ENCODE data around the gene BANF2. TPM values are rescaled to one million over a fixed set of nuclear protein-coding genes. Genes with fewer than 3 reads are reported as not detected.

Gene BANF2
- total and polyA plus RNA-seq, 2 of the 4 experiments (the other 2 are of a cell fraction) = not detected

- TF ChIP-seq USF2 (IDR thresholded peaks at IDR 0.05; ENCODE audit: low read depth, low read length) (no peak), NFE2L2 (IDR thresholded peaks at IDR 0.05; ENCODE audit: low read depth, low read length) (no peak)
Measured at GRCh38 chr20:17683218-17684076, 16.3 kb upstream of the BANF2 start (continued).

Measured in IMR-90 (cell line).